NCI-H524 (cell line): Measurements from ENCODE around the gene PCBP3.
A peak's percentile ranks its signal among the peaks of the same experiment; 100 is the strongest.

ENCODE experiments used
- DNase-seq, 2 experiments: peaks; one replicate each; lab custom pipeline; 2025; lab: John Stamatoyannopoulos, UW

Gene PCBP3

GRCh38 chr21:45753445-45753844 lies 109.9 kb downstream of the PCBP3 start:
- DNase-seq, result no peak

- no peak for DNase-seq
Observed at GRCh38 chr21:45756029-45756428, 112.5 kb downstream of the PCBP3 start.

GRCh38 chr21:45756669-45757068 lies 113.1 kb downstream of the PCBP3 start:
- no peak for DNase-seq

GRCh38 chr21:45761704-45762103 lies 118.2 kb downstream of the PCBP3 start:
- DNase-seq, result no peak

- DNase-seq, result no peak
Observed at GRCh38 chr21:45763074-45763473, 119.5 kb downstream of the PCBP3 start.

GRCh38 chr21:45763506-45763905 lies 120.0 kb downstream of the PCBP3 start:
- no peak for DNase-seq

- no peak for DNase-seq
Observed at GRCh38 chr21:45764792-45765191, 121.3 kb downstream of the PCBP3 start.

- DNase-seq, result no peak
Observed at GRCh38 chr21:45765375-45765774, 121.8 kb downstream of the PCBP3 start.

- no peak for DNase-seq
Observed at GRCh38 chr21:45766055-45766454, 122.5 kb downstream of the PCBP3 start.

- peak in 1 of 2 experiments; percentile 15 for DNase-seq
Observed at GRCh38 chr21:45766501-45766900, 123.0 kb downstream of the PCBP3 start.

GRCh38 chr21:45767071-45768006 lies 123.8 kb downstream of the PCBP3 start:
- DNase-seq, result no peak

- no peak for DNase-seq
Observed at GRCh38 chr21:45768011-45768739, 124.7 kb downstream of the PCBP3 start.

GRCh38 chr21:45768740-45769048 lies 125.2 kb downstream of the PCBP3 start:
- DNase-seq, result peak in 1 of 2 experiments; percentile 43

- no peak for DNase-seq
Observed at GRCh38 chr21:45769294-45769693, 125.8 kb downstream of the PCBP3 start.

GRCh38 chr21:45769896-45770295 lies 126.4 kb downstream of the PCBP3 start:
- DNase-seq, result no peak

GRCh38 chr21:45772180-45772579 lies 128.7 kb downstream of the PCBP3 start:
- DNase-seq, result no peak

- DNase-seq, result no peak
Observed at GRCh38 chr21:45774291-45774690, 130.8 kb downstream of the PCBP3 start.

GRCh38 chr21:45776971-45777370 lies 133.4 kb downstream of the PCBP3 start:
- DNase-seq, result no peak

- no peak for DNase-seq
Observed at GRCh38 chr21:45778686-45779085, 135.2 kb downstream of the PCBP3 start.

- DNase-seq, result no peak
Observed at GRCh38 chr21:45779226-45779625, 135.7 kb downstream of the PCBP3 start.

GRCh38 chr21:45780647-45781046 lies 137.1 kb downstream of the PCBP3 start:
- DNase-seq, result peak in 1 of 2 experiments; percentile 35

GRCh38 chr21:45781741-45782140 lies 138.2 kb downstream of the PCBP3 start:
- no peak for DNase-seq

- DNase-seq, result no peak
Observed at GRCh38 chr21:45786660-45787059, 143.1 kb downstream of the PCBP3 start.
